ENCODE results near the gene GNPDA1. TPM values are rescaled to one million over a fixed set of nuclear protein-coding genes. Genes with fewer than 3 reads are reported as not detected.

Gene GNPDA1
- total and polyA plus RNA-seq, 9 of the 15 experiments (the other 6 are each of a cell fraction or from before 2014, with no cell fraction given): 14.1 to 145 (median 52.2) TPM

- TF ChIP-seq SMARCE1 (IDR thresholded peaks at IDR 0.05) (0 out of 2 replicates have a peak, but pooled peaks have one; percentile 16), POLR2G (IDR thresholded peaks at IDR 0.05; ENCODE audit: low read depth, low read length) (peak; percentile 98), ZKSCAN3 (CRISPR knock-in tag; IDR thresholded peaks at IDR 0.05) (no peak), NFE2 (IDR thresholded peaks at IDR 0.05; ENCODE audit: low read depth) (no peak; the same call in 1 of the 2 replicates), CSDE1 (IDR thresholded peaks at IDR 0.05) (no peak; a peak in 1 of 4 replicates), ZNF239 (CRISPR knock-in tag; IDR thresholded peaks at IDR 0.05) (no peak; the same call in 1 of the 2 replicates), SRF (CRISPR knock-in tag; IDR thresholded peaks at IDR 0.05) (peak in 1 of 2 experiments; percentile 60; a peak in 2 of 4 replicates), COPS2 (conservative IDR thresholded peaks at IDR 0.05) (no peak), EHMT2 (IDR thresholded peaks at IDR 0.05) (no peak), MGA (IDR thresholded peaks at IDR 0.05) (peak; percentile 16; the same call in 1 of the 2 replicates), HIVEP1 (CRISPR knock-in tag; IDR thresholded peaks at IDR 0.05) (0 out of 2 replicates have a peak, but pooled peaks have one; percentile 50), NR4A1 (CRISPR knock-in tag; IDR thresholded peaks at IDR 0.05) (0 out of 2 replicates have a peak, but pooled peaks have one; percentile 47), NR4A1 (tag; IDR thresholded peaks at IDR 0.05) (no peak), ZNF77 (CRISPR knock-in tag; IDR thresholded peaks at IDR 0.05) (no peak)
- TF ChIP-seq, protein P1, sequence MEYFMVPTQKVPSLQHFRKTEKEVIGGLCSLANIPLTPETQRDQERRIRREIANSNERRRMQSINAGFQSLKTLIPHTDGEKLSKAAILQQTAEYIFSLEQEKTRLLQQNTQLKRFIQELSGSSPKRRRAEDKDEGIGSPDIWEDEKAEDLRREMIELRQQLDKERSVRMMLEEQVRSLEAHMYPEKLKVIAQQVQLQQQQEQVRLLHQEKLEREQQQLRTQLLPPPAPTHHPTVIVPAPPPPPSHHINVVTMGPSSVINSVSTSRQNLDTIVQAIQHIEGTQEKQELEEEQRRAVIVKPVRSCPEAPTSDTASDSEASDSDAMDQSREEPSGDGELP (CRISPR knock-in tag; IDR thresholded peaks at IDR 0.05; ENCODE audit: borderline replicate concordance): peak; percentile 100
Observed at GRCh38 chr5:141968914-141969608, 43.8 kb downstream of the GNPDA1 start, which contains the start of gene RNF14 (continued).
